Measurements from ENCODE around the gene TRA2B. TPM values are rescaled to one million over a fixed set of nuclear protein-coding genes. Genes with fewer than 3 reads are reported as not detected.

Gene TRA2B
- total RNA-seq, 5 donors from 2014 or later (not counting 1 experiment from before 2014, with no cell fraction given): 166 to 583 (median 175) TPM

DNA sequence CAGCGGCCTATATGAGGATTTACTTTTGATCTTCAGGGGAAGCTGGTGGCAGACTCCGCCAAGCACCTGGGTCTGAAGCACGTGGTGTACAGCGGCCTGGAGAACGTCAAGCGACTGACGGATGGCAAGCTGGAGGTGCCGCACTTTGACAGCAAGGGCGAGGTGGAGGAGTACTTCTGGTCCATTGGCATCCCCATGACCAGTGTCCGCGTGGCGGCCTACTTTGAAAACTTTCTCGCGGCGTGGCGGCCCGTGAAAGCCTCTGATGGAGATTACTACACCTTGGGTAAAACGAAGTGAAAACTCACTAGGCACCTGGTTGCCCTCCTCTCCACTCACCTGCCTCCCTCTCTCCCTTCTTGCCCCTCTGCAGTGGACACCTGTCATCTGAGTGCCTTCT lies 33.8 kb upstream of the TRA2B start:
- H3K36me3 ChIP-seq (ENCODE audit: control insufficient read depth in 2 of 2, extremely low read depth in 1 of 2, insufficient read depth in 1 of 2, low read length in 1 of 2): no peaks in the 10 kb centered on the region
- no peaks in the 10 kb centered on the region for H3K4me1 Mint-ChIP-seq
- H3K27me3 ChIP-seq (replicated peaks in 1 of 2; ENCODE audit: control insufficient read depth in 2 of 2, extremely low read depth in 1 of 2, insufficient read depth in 2 of 2, low read length in 1 of 2): no peaks in the 10 kb centered on the region
- H3K9me3 Mint-ChIP-seq: no peaks in the 10 kb centered on the region
- ATAC-seq (replicated peaks in 1 of 4) (no peak), DNase-seq (no peak)
- H3K4me3 Mint-ChIP-seq: no peak overlapping the region
- no peaks in the 10 kb centered on the region for H3K27me3 Mint-ChIP-seq
- no peak overlapping the region for H3K27ac ChIP-seq (ENCODE audit: low read length)
- ChIA-PET POLR2A (no interaction called here), CTCF (interaction anchor here in 1 of 2 donors (0.7 to 1.7 kb wide), 3 partner anchors 16 to 608 kb away, joined by 3 to 4 read pairs (median 3); no protein-coding TSS in a partner anchor)
- H3K4me3 ChIP-seq (ENCODE audit: control insufficient read depth in 1 of 2, extremely low read depth in 1 of 2, low read length in 1 of 2): no peak overlapping the region
- H3K9me3 ChIP-seq: no peaks in the 10 kb centered on the region
- H3K36me3 Mint-ChIP-seq: no peaks in the 10 kb centered on the region
- 87% methylated on average over 12 of the region's 18 CpGs for WGBS (ENCODE audit: insufficient coverage)
- H3K27ac Mint-ChIP-seq: no peak overlapping the region
- no peaks in the 10 kb centered on the region for H3K4me1 ChIP-seq (ENCODE audit: control insufficient read depth in 1 of 2, extremely low read depth in 1 of 2, insufficient read depth in 2 of 2, low read length in 2 of 2)

DNA sequence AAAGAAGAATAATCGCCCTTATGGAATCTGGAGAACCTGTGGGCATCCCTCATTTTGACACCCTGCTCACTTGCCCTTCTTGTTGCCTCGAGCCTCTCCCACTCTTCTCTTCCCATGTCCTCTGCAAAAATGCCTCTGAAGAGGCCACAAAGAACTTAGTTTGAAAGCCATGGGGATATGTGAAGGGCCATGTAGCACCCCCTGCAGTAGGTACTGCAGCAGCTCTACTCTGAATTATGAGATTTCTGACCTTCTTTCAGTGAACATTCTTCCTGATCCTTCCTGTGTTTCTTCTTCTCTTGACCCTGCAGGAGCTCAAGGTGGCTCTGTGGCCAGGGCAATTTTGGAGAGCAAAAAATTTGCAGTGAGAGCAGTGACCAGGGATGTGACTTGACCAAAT lies 30.4 kb upstream of the TRA2B start:
- Mint-ChIP-seq H3K27me3 (no peaks in the 10 kb centered on the region), H3K36me3 (peaks cover 4% of the 10 kb centered on the region), H3K9me3 (peaks cover 0 to 9% (median 8%) of the 10 kb centered on the region in 3 donors), H3K4me3 (no peak overlapping the region), H3K27ac (no peak overlapping the region), H3K4me1 (no peaks in the 10 kb centered on the region)
- peaks cover 2% of the 10 kb centered on the region for H3K9me3 ChIP-seq
- H3K36me3 ChIP-seq (ENCODE audit: control insufficient read depth in 2 of 2, extremely low read depth in 1 of 2, insufficient read depth in 1 of 2, low read length in 1 of 2): peaks cover 0 to 5% of the 10 kb centered on the region in 2 donors
- ChIA-PET CTCF (interaction anchor here in 1 of 2 donors (0.9 kb wide), 1 partner anchor 24 kb away, joined by 3 read pairs; no protein-coding TSS in a partner anchor), POLR2A (no interaction called here)
- 60% methylated on average over 1 of the region's 2 CpGs for WGBS (ENCODE audit: insufficient coverage)
- DNase-seq: no peak
- H3K4me3 ChIP-seq (ENCODE audit: control insufficient read depth in 1 of 2, extremely low read depth in 1 of 2, low read length in 1 of 2): no peak overlapping the region
- H3K27me3 ChIP-seq (replicated peaks in 1 of 2; ENCODE audit: control insufficient read depth in 2 of 2, extremely low read depth in 1 of 2, insufficient read depth in 2 of 2, low read length in 1 of 2): no peaks in the 10 kb centered on the region
- no peak for ATAC-seq (replicated peaks in 1 of 4)
- H3K4me1 ChIP-seq (ENCODE audit: control insufficient read depth in 1 of 2, extremely low read depth in 1 of 2, insufficient read depth in 2 of 2, low read length in 2 of 2): no peaks in the 10 kb centered on the region
- H3K27ac ChIP-seq (ENCODE audit: low read length): no peak overlapping the region

DNA sequence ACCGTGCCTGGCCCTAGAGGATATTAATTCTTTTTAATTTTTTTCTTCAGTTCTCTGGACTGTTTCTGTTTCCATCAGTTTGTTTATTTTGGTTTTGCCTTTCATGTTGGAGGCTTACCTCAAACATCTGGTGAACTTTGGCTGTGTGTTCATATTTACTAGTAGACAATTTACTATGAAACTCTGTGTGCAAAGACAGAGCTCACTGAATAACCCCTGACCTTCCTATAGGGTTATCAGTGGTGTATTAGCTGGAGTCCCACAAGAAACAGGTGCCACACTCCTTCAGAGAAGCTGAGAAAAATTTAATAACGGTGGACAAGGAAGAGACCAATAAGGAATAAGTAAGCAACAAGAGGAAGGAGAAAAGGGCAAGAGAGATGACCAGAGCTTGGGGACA lies 28.8 kb upstream of the TRA2B start:
- 78% methylated on average over 1 of the region's 2 CpGs for WGBS (ENCODE audit: insufficient coverage)
- Mint-ChIP-seq H3K4me1 (no peaks in the 10 kb centered on the region), H3K36me3 (peaks cover 4% of the 10 kb centered on the region), H3K4me3 (no peak overlapping the region), H3K27ac (no peak overlapping the region), H3K27me3 (no peaks in the 10 kb centered on the region), H3K9me3 (peaks cover 0 to 9% (median 8%) of the 10 kb centered on the region in 3 donors)
- POLR2A ChIA-PET: no interaction called here
- no peak overlapping the region for H3K27ac ChIP-seq (ENCODE audit: low read length)
- H3K36me3 ChIP-seq (ENCODE audit: control insufficient read depth in 2 of 2, extremely low read depth in 1 of 2, insufficient read depth in 1 of 2, low read length in 1 of 2): peaks cover 0 to 5% of the 10 kb centered on the region in 2 donors
- ATAC-seq (replicated peaks in 1 of 4): no peak
- no peaks in the 10 kb centered on the region for H3K4me1 ChIP-seq (ENCODE audit: control insufficient read depth in 1 of 2, extremely low read depth in 1 of 2, insufficient read depth in 2 of 2, low read length in 2 of 2)
- H3K27me3 ChIP-seq (replicated peaks in 1 of 2; ENCODE audit: control insufficient read depth in 2 of 2, extremely low read depth in 1 of 2, insufficient read depth in 2 of 2, low read length in 1 of 2): no peaks in the 10 kb centered on the region
- H3K9me3 ChIP-seq: peaks cover 2% of the 10 kb centered on the region
- H3K4me3 ChIP-seq (ENCODE audit: control insufficient read depth in 1 of 2, extremely low read depth in 1 of 2, low read length in 1 of 2): no peak overlapping the region
- DNase-seq: no peak
- CTCF ChIA-PET: interaction anchor here in 1 of 2 donors (0.5 to 1.3 kb wide), 3 partner anchors 23 to 168 kb away, joined by 3 to 6 read pairs (median 3); no protein-coding TSS in a partner anchor

DNA sequence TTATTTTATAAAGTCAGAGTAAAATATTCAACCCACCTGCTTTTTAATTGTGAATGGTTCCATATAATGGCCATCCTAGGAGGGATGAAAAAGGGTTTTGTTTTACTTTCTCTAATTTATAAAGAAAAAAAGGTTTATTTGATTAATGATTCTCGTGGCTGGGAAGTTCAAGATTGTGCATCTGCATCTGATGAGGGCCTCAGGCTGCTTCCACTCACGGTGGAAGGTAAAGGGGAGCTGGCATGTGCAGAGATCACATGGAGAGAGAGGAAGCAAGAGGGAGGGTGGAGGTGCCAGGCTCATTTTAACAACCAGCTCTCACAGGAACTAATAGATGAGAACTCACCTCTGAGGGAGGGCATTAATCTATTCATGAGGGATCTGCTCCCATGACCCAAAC lies 27.7 kb upstream of the TRA2B start:
- CTCF ChIA-PET: interaction anchor here in 1 of 2 donors (1.3 kb wide), 1 partner anchor 22 kb away, joined by 6 read pairs; no protein-coding TSS in a partner anchor

DNA sequence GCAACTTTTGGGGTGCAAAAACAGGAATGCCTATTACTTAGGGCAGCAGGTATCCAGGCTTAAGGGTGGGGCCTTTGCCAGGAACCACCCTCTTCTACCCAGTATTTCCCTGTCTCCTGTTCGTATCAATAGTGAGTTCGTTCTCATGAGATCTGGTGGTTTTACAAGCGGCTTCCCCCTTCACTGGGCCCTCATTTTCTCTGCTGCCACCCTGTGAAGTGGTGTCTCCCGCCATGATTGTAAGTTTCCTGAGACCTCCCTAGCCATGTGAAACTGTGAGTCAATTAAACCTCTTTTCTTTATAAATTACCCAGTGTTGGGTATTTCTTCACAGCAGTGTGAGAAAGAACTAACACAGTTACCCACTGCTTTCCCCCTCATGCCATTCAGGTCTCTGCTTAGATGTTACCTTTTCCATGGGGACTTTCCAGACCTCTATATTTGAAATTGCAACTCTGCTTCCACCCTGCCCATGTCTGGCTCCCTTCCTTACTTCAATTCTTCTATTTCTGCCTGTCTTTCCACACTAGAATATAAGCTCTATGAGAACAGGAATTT lies 23.9 kb upstream of the TRA2B start:
- ChIA-PET CTCF (interaction anchor here (0.6 to 1.0 kb wide), 2 partner anchors 12 to 18 kb away, joined by 3 to 4 read pairs; no protein-coding TSS in a partner anchor), POLR2A (no interaction called here)
- Histone ChIP-seq H3K27me3 (replicated peaks in 1 of 2; ENCODE audit: control insufficient read depth in 2 of 2, extremely low read depth in 1 of 2, insufficient read depth in 2 of 2, low read length in 1 of 2) (peaks cover 0 to 2% of the 10 kb centered on the region in 2 experiments), H3K4me3 (ENCODE audit: control insufficient read depth in 1 of 2, extremely low read depth in 1 of 2, low read length in 1 of 2) (no peak overlapping the region), H3K27ac (ENCODE audit: low read length) (no peak overlapping the region), H3K36me3 (ENCODE audit: control insufficient read depth in 2 of 2, extremely low read depth in 1 of 2, insufficient read depth in 1 of 2, low read length in 1 of 2) (peaks cover 0 to 5% of the 10 kb centered on the region in 2 donors), H3K4me1 (ENCODE audit: control insufficient read depth in 1 of 2, extremely low read depth in 1 of 2, insufficient read depth in 2 of 2, low read length in 2 of 2) (peaks cover 6 to 8% of the 10 kb centered on the region in 2 experiments), H3K9me3 (peaks cover 2% of the 10 kb centered on the region)
- H3K27ac Mint-ChIP-seq: no peak overlapping the region
- no peak overlapping the region for H3K4me3 Mint-ChIP-seq
- peaks cover 4% of the 10 kb centered on the region for H3K36me3 Mint-ChIP-seq
- peaks cover 0 to 4% of the 10 kb centered on the region in 2 donors for H3K27me3 Mint-ChIP-seq
- WGBS (ENCODE audit: insufficient coverage): 20% methylated on average over 1 of the region's 4 CpGs
- ATAC-seq (replicated peaks in 1 of 4): no peak
- peaks cover 0 to 4% (median 4%) of the 10 kb centered on the region in 3 donors for H3K4me1 Mint-ChIP-seq
- peaks cover 0 to 9% (median 8%) of the 10 kb centered on the region in 3 donors for H3K9me3 Mint-ChIP-seq
- DNase-seq: no peak

More for the DNA sequence above, 27.7 kb upstream of the TRA2B start:
- H3K4me3 ChIP-seq (ENCODE audit: control insufficient read depth in 1 of 2, extremely low read depth in 1 of 2, low read length in 1 of 2): no peak overlapping the region
- H3K9me3 ChIP-seq: peaks cover 2% of the 10 kb centered on the region
- DNase-seq: no peak
- H3K27ac Mint-ChIP-seq: no peak overlapping the region
- ATAC-seq (replicated peaks in 1 of 4): no peak
- H3K4me1 Mint-ChIP-seq: no peaks in the 10 kb centered on the region
- no peak overlapping the region for H3K27ac ChIP-seq (ENCODE audit: low read length)
- 40% methylated on average over 1 of the region's 2 CpGs for WGBS (ENCODE audit: insufficient coverage)
- no peaks in the 10 kb centered on the region for H3K27me3 Mint-ChIP-seq
- no peak overlapping the region for H3K4me3 Mint-ChIP-seq
- no peaks in the 10 kb centered on the region for H3K27me3 ChIP-seq (replicated peaks in 1 of 2; ENCODE audit: control insufficient read depth in 2 of 2, extremely low read depth in 1 of 2, insufficient read depth in 2 of 2, low read length in 1 of 2)
- peaks cover 4% of the 10 kb centered on the region for H3K36me3 Mint-ChIP-seq
- peaks cover 0 to 5% of the 10 kb centered on the region in 2 donors for H3K36me3 ChIP-seq (ENCODE audit: control insufficient read depth in 2 of 2, extremely low read depth in 1 of 2, insufficient read depth in 1 of 2, low read length in 1 of 2)
- H3K4me1 ChIP-seq (ENCODE audit: control insufficient read depth in 1 of 2, extremely low read depth in 1 of 2, insufficient read depth in 2 of 2, low read length in 2 of 2): peaks cover 0 to under 1% of the 10 kb centered on the region in 2 experiments
- peaks cover 0 to 9% (median 8%) of the 10 kb centered on the region in 3 donors for H3K9me3 Mint-ChIP-seq
- POLR2A ChIA-PET: no interaction called here

DNA sequence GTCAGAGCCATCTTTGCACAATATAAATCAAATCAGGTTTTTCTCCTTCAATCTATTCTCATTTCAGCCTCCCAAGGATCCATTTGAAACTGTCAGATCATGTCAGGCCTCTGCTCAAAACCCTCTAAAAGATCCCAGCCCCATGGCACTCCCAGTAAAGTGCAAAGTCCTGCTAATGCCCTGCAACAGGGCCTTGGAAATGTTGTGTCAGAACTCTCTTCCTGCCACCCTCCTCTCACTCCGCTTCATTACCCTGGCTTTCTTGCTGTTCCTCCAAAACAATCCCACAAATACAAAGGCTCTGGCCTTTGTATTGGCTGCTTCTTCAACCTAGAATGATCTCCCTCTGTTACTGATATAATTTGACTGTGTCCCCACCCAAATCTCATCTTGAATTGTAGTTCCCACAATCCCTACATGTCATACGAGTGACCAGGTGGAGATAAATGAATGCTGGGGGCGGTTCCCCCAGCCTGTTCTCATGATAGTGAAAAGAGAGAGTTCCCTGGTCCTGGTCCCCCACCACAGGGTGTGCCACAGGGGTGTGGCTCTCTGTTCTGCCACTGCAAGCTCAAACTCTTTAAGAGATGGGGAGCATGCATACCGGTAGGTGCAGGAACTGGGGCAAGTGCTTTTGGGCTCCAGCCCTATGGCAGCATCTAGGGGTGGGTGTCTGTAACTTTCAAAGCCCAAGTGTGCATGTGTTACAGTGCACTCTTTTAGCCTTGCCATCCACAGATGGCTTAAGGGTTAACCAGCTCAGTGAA lies 22.9 kb upstream of the TRA2B start:
- Mint-ChIP-seq H3K4me3 (no peak overlapping the region), H3K36me3 (peaks cover 3% of the 10 kb centered on the region), H3K27ac (no peak overlapping the region), H3K27me3 (peaks cover 4 to 5% of the 10 kb centered on the region in 2 donors), H3K9me3 (peaks cover 0 to 4% (median 3%) of the 10 kb centered on the region in 3 donors), H3K4me1 (peaks cover 0 to 4% (median 4%) of the 10 kb centered on the region in 3 donors)
- Histone ChIP-seq H3K4me1 (ENCODE audit: control insufficient read depth in 1 of 2, extremely low read depth in 1 of 2, insufficient read depth in 2 of 2, low read length in 2 of 2) (peaks cover 6 to 8% of the 10 kb centered on the region in 2 experiments), H3K27me3 (replicated peaks in 1 of 2; ENCODE audit: control insufficient read depth in 2 of 2, extremely low read depth in 1 of 2, insufficient read depth in 2 of 2, low read length in 1 of 2) (peaks cover 0 to 3% of the 10 kb centered on the region in 2 experiments), H3K4me3 (ENCODE audit: control insufficient read depth in 1 of 2, extremely low read depth in 1 of 2, low read length in 1 of 2) (no peak overlapping the region), H3K9me3 (peaks cover under 1% of the 10 kb centered on the region), H3K36me3 (ENCODE audit: control insufficient read depth in 2 of 2, extremely low read depth in 1 of 2, insufficient read depth in 1 of 2, low read length in 1 of 2) (peaks cover 0 to 5% of the 10 kb centered on the region in 2 donors), H3K27ac (ENCODE audit: low read length) (no peak overlapping the region)
- ChIA-PET CTCF (interaction anchor here (1.0 to 1.2 kb wide), 2 partner anchors 17 kb away, joined by 3 to 8 read pairs; no protein-coding TSS in a partner anchor), POLR2A (no interaction called here)
- DNase-seq (no peak), ATAC-seq (replicated peaks in 1 of 4) (no peak)
- 87% methylated on average over 2 of the region's 4 CpGs for WGBS (ENCODE audit: insufficient coverage)

All from T-cell (primary cell).